Measurements from ENCODE around the gene NPC1L1. TPM values are rescaled to one million over a fixed set of nuclear protein-coding genes. Genes with fewer than 3 reads are reported as not detected.

The NPC1L1 gene
- total RNA-seq, 2 experiments from 2014 or later, result 0.13 TPM; not detected in 1

DNA sequence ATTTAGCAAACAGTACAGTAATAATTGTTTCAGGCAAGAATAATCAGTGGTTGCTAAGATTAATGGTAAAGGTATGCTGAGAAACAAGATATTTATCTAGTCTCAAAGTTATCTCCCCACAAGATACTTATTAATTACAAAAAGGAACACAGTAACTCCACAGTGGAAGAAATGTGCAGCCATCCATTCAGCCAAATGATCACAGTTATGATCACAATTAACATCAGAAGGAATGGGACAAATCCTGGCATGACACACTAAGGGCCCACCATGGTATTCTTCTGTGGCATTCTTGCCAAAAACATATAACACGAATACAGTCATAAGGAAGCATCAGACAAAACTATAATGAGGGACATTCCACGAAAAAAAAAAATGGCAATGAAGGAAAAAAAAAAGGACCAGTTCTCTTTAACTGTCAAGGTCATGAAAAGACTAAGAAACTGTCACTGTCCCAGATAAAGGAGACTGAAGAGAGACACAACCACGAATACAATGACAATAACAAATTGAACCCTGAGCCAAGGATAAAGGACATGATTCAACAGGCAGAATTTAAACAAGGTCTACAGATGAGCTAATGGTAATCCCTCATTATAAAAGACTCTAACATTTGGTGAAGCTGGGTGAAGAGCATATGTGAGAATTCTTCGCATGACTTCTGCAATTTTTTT is 71.5 kb downstream of the NPC1L1 start:
- Histone ChIP-seq H3K27ac (ENCODE audit: low read depth, low read length, poor library complexity, severe bottlenecking) (no peak overlapping the region), H3K4me3 (ENCODE audit: low read depth, low read length, poor library complexity, severe bottlenecking) (no peak overlapping the region), H3K79me2 (ENCODE audit: insufficient read depth, low read depth, low read length) (peaks cover 42% of the 10 kb centered on the region), H2AFZ (ENCODE audit: low read length) (no peak overlapping the region), H3K36me3 (ENCODE audit: insufficient read depth, low read length) (peaks cover 95% of the 10 kb centered on the region), H3K4me2 (ENCODE audit: low read length) (no peak overlapping the region), H3K4me1 (ENCODE audit: insufficient read depth, low read length, poor library complexity, severe bottlenecking) (peaks cover 29% of the 10 kb centered on the region), H4K20me1 (ENCODE audit: insufficient read depth, low read length) (0 out of 2 replicates have a peak, but pooled peaks cover 6% of the 10 kb centered on the region), H3K9me3 (ENCODE audit: low read length) (no peaks in the 10 kb centered on the region), H3K9me2 (ENCODE audit: insufficient read depth, low read length) (no peaks in the 10 kb centered on the region)
- ChIA-PET CTCF (ENCODE audit: unreplicated experiment) (interaction anchor here (0.6 to 0.7 kb wide), 2 partner anchors 21 to 37 kb away, joined by 3 read pairs; partner anchors contain the start of gene NUDCD3), POLR2A (interaction anchor here (0.6 kb wide), 2 partner anchors 39 to 261 kb away, joined by 3 read pairs; no protein-coding TSS in a partner anchor)
- intact Hi-C loops (cut with micrococcal nuclease; ENCODE audit: unreplicated experiment), result no loop called here
- no peak for DNase-seq (ENCODE audit: low spot score)
- BruUV-seq (replicated peaks), result no TSS peak
- TF ChIP-seq EZH2phosphoT487 (IDR thresholded peaks at IDR 0.05; ENCODE audit: borderline replicate concordance, low read depth, low read length), result no peak
- TF ChIP-seq, protein P1, sequence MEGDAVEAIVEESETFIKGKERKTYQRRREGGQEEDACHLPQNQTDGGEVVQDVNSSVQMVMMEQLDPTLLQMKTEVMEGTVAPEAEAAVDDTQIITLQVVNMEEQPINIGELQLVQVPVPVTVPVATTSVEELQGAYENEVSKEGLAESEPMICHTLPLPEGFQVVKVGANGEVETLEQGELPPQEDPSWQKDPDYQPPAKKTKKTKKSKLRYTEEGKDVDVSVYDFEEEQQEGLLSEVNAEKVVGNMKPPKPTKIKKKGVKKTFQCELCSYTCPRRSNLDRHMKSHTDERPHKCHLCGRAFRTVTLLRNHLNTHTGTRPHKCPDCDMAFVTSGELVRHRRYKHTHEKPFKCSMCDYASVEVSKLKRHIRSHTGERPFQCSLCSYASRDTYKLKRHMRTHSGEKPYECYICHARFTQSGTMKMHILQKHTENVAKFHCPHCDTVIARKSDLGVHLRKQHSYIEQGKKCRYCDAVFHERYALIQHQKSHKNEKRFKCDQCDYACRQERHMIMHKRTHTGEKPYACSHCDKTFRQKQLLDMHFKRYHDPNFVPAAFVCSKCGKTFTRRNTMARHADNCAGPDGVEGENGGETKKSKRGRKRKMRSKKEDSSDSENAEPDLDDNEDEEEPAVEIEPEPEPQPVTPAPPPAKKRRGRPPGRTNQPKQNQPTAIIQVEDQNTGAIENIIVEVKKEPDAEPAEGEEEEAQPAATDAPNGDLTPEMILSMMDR (conservative IDR thresholded peaks at IDR 0.05; ENCODE audit: low read length), result no peak

DNA sequence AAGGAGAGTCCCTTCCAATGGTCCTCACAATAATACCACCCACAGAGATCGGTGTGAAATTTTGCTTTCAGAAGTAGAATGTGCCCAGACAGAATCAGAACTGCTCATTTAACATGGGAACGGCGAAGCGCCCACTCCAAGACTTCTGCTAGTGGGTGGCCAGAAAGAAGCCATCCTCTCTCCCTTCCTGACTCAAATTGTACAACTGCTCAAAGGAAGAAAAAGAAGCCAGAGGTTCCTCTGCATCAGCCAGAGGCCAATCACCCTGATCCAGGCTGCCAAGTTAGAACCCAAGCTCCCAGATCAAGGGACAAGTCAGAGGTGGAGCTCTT is 73.9 kb downstream of the NPC1L1 start:
- Histone ChIP-seq H3K9me3 (ENCODE audit: low read length) (no peaks in the 10 kb centered on the region), H3K4me1 (ENCODE audit: insufficient read depth, low read length, poor library complexity, severe bottlenecking) (peaks cover 40% of the 10 kb centered on the region), H3K9me2 (ENCODE audit: insufficient read depth, low read length) (no peaks in the 10 kb centered on the region), H2AFZ (ENCODE audit: low read length) (no peak overlapping the region), H3K27ac (ENCODE audit: low read depth, low read length, poor library complexity, severe bottlenecking) (no peak overlapping the region), H3K79me2 (ENCODE audit: insufficient read depth, low read depth, low read length) (peaks cover 36% of the 10 kb centered on the region), H3K4me2 (ENCODE audit: low read length) (no peak overlapping the region), H4K20me1 (ENCODE audit: insufficient read depth, low read length) (0 out of 2 replicates have a peak, but pooled peaks cover 6% of the 10 kb centered on the region), H3K4me3 (ENCODE audit: low read depth, low read length, poor library complexity, severe bottlenecking) (no peak overlapping the region), H3K36me3 (ENCODE audit: insufficient read depth, low read length) (peaks cover 86% of the 10 kb centered on the region)
- TF ChIP-seq, protein P1 (conservative IDR thresholded peaks at IDR 0.05; ENCODE audit: low read length), result no peak
- no peak for TF ChIP-seq EZH2phosphoT487 (IDR thresholded peaks at IDR 0.05; ENCODE audit: borderline replicate concordance, low read depth, low read length)
- BruUV-seq (replicated peaks), result no TSS peak
- ChIA-PET POLR2A (interaction anchor here (0.6 kb wide), 1 partner anchor 45 kb away, joined by 3 read pairs; no protein-coding TSS in a partner anchor), CTCF (ENCODE audit: unreplicated experiment) (no interaction called here)
- DNase-seq (ENCODE audit: low spot score), result no peak
- intact Hi-C loops (cut with micrococcal nuclease; ENCODE audit: unreplicated experiment), result no loop called here

Data from OCI-LY7 (cell line).